Body of pancreas (tissue), 4 donors: ENCODE results near the gene CBX6.

ENCODE experiments used
- CTCF ChIP-seq, 7 experiments: fragments of 450-650 bp in 4 of 7; fragments of 200-600 bp in 3 of 7; sonication (generic) in 3 of 7; IDR thresholded peaks; one replicate each; pipeline ENCODE4 v1.5.1; 2016 to 2019; ENCODE audit warnings: antibody characterized with exemption in 7 of 7
- POLR2A ChIP-seq, 3 donors: fragments of 450-650 bp; IDR thresholded peaks; one replicate each; pipeline ENCODE4 v1.6.1; 2016; ENCODE audit warnings: antibody characterized with exemption in 3 of 3, mild to moderate bottlenecking in 2 of 3

- TF ChIP-seq CTCF (IDR thresholded peaks at IDR 0.05) (no peak), POLR2A (IDR thresholded peaks at IDR 0.05) (no peak)
Measured at GRCh38 chr22:38864361-38865191, 7.4 kb downstream of the CBX6 start.
